Stomach (tissue), 9 donors: ENCODE data around the gene PPP2R5C. TPM values are rescaled to one million over a fixed set of nuclear protein-coding genes. Genes with fewer than 3 reads are reported as not detected.

Experiments
- DNase-seq, 2 donors: peaks; one replicate each; pipeline versions ENCODE4 v3.0.0 to v3.0.0-alpha.2; 2013 to 2019
- H3K27ac ChIP-seq, 5 donors: fragments of 200-600 bp in 4 of 5; sonication (generic) in 4 of 5; one replicate each; pipeline ENCODE4 v1.5.1; 2013 to 2019; ENCODE audit warnings: mild to moderate bottlenecking in 1 of 5, moderate library complexity in 1 of 5
- H3K27me3 ChIP-seq, 3 donors: fragments of 200-600 bp; sonication (generic); one replicate each; pipeline ENCODE4 v1.5.1; 2017 to 2019; ENCODE audit warnings: mixed run types in 1 of 3
- H3K36me3 ChIP-seq, 4 donors: fragments of 200-600 bp; sonication (generic); 1 replicate in 3 of 4; 2 replicates in 1 of 4; pipeline ENCODE4 v1.5.1; 2016 to 2019
- H3K4me1 ChIP-seq, 4 donors: fragments of 200-600 bp; sonication (generic); one replicate each; pipeline ENCODE4 v1.5.1; 2016 to 2019
- H3K4me3 ChIP-seq, 4 donors: fragments of 200-600 bp; sonication (generic) in 3 of 4; one replicate each; pipeline ENCODE4 v1.5.1; 2016 to 2019; ENCODE audit warnings: mild to moderate bottlenecking in 1 of 4
- H3K9me3 ChIP-seq, 4 donors: fragments of 200-600 bp; sonication (generic); one replicate each; pipeline ENCODE4 v1.5.1; 2016 to 2019
- CTCF ChIP-seq, 7 experiments: fragments of 450-650 bp in 4 of 7; fragments of 200-600 bp in 3 of 7; sonication (generic) in 3 of 7; IDR thresholded peaks; one replicate each; pipeline ENCODE4 v1.5.1; 2016 to 2019; ENCODE audit warnings: antibody characterized with exemption in 7 of 7, control low read depth in 2 of 7, mild to moderate bottlenecking in 1 of 7
- EP300 ChIP-seq: sonication (generic); formaldehyde crosslinking; IDR thresholded peaks from one replicate; pipeline ENCODE4 v1.6.1; 2017; ENCODE audit warnings: antibody characterized with exemption
- POLR2A ChIP-seq, 4 donors: fragments of 450-650 bp; IDR thresholded peaks; one replicate each; pipeline ENCODE4 v1.6.1; 2016; ENCODE audit warnings: antibody characterized with exemption in 4 of 4, control low read depth in 2 of 4, mild to moderate bottlenecking in 1 of 4, moderate library complexity in 1 of 4
- POLR2AphosphoS5 ChIP-seq, 3 donors: sonication (generic); formaldehyde crosslinking; IDR thresholded peaks; one replicate each; pipeline ENCODE4 v1.6.1; 2016; ENCODE audit warnings: antibody characterized with exemption in 3 of 3
- whole genome bisulfite sequencing, 5 donors: extraction: QIAGEN DNeasy Blood & Tissue Kit in 3 of 5; methylation state at CpG; one replicate each; pipeline versions ENCODE4 v1.1.5 to v1.1.7; 2013 to 2018; 5-methylcytosine and 5-hydroxymethylcytosine counted together
- intact Hi-C: fragments of 100-400 bp; cut with DNase I; formaldehyde crosslinking; loops from one replicate; pipeline ENCODE4 v1.15.1; 2023; ENCODE audit warnings: low total_unique reads
- polyA plus RNA-seq, 3 donors: library from polyadenylated mRNA; stranded (reverse); fragments of 200-250 nt; gene quantifications; one replicate each; pipeline ENCODE4 v1.2.3, GENCODE V29; 2013
- total RNA-seq, 5 donors: library from RNA; depleted of rRNA; stranded (reverse); fragments of >200 nt; gene quantifications; one replicate each; pipeline versions ENCODE4 v1.1.0 to v1.2.3, GENCODE V29; 2014 to 2016
- donor health status: healthy with polysubstance abuse.
- donor health status: Bipolar disorder and iron deficiency.
- donor health status: healthy.

PPP2R5C gene
- total and polyA plus RNA-seq, 8 donors = 19.7 to 175 (median 89.6) TPM

DNA sequence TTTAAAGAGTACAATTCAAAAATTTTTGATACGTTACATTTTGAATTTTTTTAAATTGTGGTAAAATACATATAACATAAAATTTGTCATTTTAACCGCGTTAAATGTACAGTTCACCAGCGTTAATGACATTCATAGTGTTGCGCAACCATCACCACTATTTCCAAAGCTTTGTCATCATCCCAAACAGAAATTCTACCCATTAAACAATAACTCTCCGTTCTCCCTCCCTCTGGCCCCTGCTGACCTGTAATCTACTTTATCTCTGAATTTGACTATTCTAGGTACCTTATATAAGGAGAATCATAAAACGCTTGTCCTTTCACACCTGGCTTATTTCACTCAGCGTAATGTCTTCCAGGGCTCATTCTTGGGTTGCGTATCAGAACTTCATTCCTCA lies 133.7 kb downstream of the PPP2R5C start:
- peaks cover 63 to 99% (median 96%) of the 10 kb centered on the region in 4 donors for H3K36me3 ChIP-seq
- TF ChIP-seq POLR2A (IDR thresholded peaks at IDR 0.05) (no peak), EP300 (no peak), POLR2AphosphoS5 (IDR thresholded peaks at IDR 0.05) (no peak), CTCF (IDR thresholded peaks at IDR 0.05) (no peak)
- H3K27ac ChIP-seq = no peak overlapping the region
- no peaks in the 10 kb centered on the region for H3K4me1 ChIP-seq
- no peaks in the 10 kb centered on the region for H3K27me3 ChIP-seq
- WGBS, 5 donors = 81 to 95% (median 93%) methylated on average over 9 of the region's 9 CpGs
- no peak for DNase-seq
- H3K9me3 ChIP-seq = no peaks in the 10 kb centered on the region
- intact Hi-C loops = no loop called here
- H3K4me3 ChIP-seq = no peak overlapping the region

GRCh38 chr14:101897326-101897725 lies 135.8 kb downstream of the PPP2R5C start:
- H3K27ac ChIP-seq = no peak overlapping the region
- DNase-seq = no peak
- no peaks in the 10 kb centered on the region for H3K4me1 ChIP-seq
- intact Hi-C loops = no loop called here
- H3K27me3 ChIP-seq = no peaks in the 10 kb centered on the region
- peaks cover 74 to 100% (median 100%) of the 10 kb centered on the region in 4 donors for H3K36me3 ChIP-seq
- no peak overlapping the region for H3K4me3 ChIP-seq
- no peaks in the 10 kb centered on the region for H3K9me3 ChIP-seq
- WGBS, 5 donors = 83 to 97% (median 95%) methylated on average over 9 of the region's 9 CpGs
- TF ChIP-seq EP300 (no peak), CTCF (IDR thresholded peaks at IDR 0.05) (no peak), POLR2AphosphoS5 (IDR thresholded peaks at IDR 0.05) (no peak), POLR2A (IDR thresholded peaks at IDR 0.05) (no peak)

DNA sequence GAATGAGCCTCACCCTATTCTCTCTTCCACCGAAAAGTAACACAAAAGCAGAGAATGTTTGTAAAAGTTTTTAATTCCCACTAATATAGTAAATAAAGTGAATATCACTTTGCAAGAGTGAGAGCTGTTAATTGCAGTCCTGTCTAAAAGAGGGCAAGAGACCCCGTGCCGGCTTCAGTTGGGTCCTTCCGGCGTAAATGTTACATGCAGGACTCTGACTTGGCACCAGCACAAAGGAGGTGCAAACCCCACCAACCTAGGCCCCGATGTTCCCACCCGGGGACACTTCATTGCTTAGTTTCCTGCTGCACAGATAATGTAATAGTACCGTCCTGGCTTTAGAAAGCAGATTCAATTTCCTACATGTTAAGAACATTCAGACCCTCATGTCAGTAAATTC lies 136.9 kb downstream of the PPP2R5C start:
- Histone ChIP-seq H3K9me3 (no peaks in the 10 kb centered on the region), H3K27ac (no peak overlapping the region), H3K27me3 (no peaks in the 10 kb centered on the region), H3K4me1 (no peaks in the 10 kb centered on the region), H3K36me3 (peaks cover 74 to 100% (median 100%) of the 10 kb centered on the region in 4 donors), H3K4me3 (no peak overlapping the region)
- intact Hi-C loops = no loop called here
- 94 to 97% (median 97%) methylated on average over 8 of the region's 8 CpGs for WGBS, 5 donors
- no peak for DNase-seq
- TF ChIP-seq CTCF (IDR thresholded peaks at IDR 0.05) (no peak), POLR2A (IDR thresholded peaks at IDR 0.05) (no peak), POLR2AphosphoS5 (IDR thresholded peaks at IDR 0.05) (no peak), EP300 (no peak)

- WGBS, 5 donors = 93 to 96% (median 96%) methylated on average over 11 of the region's 11 CpGs
- DNase-seq = no peak
- Histone ChIP-seq H3K27ac (no peak overlapping the region), H3K4me1 (no peaks in the 10 kb centered on the region), H3K4me3 (no peak overlapping the region), H3K36me3 (peaks cover 77 to 100% (median 100%) of the 10 kb centered on the region in 4 donors), H3K9me3 (no peaks in the 10 kb centered on the region), H3K27me3 (no peaks in the 10 kb centered on the region)
- TF ChIP-seq POLR2AphosphoS5 (IDR thresholded peaks at IDR 0.05) = no peak
- no peak for TF ChIP-seq EP300
- TF ChIP-seq POLR2A (IDR thresholded peaks at IDR 0.05) = no peak
- no peak for TF ChIP-seq CTCF (IDR thresholded peaks at IDR 0.05)
- intact Hi-C loops = no loop called here
Measured at GRCh38 chr14:101899263-101899662, 137.8 kb downstream of the PPP2R5C start.
